ENCODE measurements around the gene LAMA4. TPM values are rescaled to one million over a fixed set of nuclear protein-coding genes. Genes with fewer than 3 reads are reported as not detected.

The LAMA4 gene
- total RNA-seq, 1 experiment from 2014 or later, result 11.9 TPM

DNA sequence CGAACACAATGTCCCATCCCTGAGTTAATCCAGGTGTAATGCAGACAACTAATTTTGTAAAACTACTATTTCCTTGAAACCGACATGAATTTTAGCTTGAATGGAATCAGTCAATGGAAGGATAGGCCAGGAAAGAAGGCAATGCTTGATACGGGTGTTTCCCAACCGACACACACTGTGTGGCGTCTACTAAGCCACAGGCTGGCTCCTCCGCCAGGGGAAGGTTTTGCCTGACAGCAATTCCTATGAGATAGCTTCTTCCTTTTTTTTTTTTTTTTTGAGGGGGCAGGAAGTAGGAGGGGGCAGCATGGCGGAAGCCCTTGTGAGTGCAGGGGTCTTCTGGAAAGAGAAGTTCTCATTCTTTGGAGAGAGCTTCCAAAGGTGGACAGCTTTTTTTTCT is 12.0 kb upstream of the LAMA4 start:
- no peaks in the 10 kb centered on the region for H3K27me3 ChIP-seq (ENCODE audit: control insufficient read depth, insufficient read depth, low read length)
- TF ChIP-seq POLR2AphosphoS5 (IDR thresholded peaks at IDR 0.05; ENCODE audit: low read depth, low read length), result no peak
- TF ChIP-seq, protein P1, sequence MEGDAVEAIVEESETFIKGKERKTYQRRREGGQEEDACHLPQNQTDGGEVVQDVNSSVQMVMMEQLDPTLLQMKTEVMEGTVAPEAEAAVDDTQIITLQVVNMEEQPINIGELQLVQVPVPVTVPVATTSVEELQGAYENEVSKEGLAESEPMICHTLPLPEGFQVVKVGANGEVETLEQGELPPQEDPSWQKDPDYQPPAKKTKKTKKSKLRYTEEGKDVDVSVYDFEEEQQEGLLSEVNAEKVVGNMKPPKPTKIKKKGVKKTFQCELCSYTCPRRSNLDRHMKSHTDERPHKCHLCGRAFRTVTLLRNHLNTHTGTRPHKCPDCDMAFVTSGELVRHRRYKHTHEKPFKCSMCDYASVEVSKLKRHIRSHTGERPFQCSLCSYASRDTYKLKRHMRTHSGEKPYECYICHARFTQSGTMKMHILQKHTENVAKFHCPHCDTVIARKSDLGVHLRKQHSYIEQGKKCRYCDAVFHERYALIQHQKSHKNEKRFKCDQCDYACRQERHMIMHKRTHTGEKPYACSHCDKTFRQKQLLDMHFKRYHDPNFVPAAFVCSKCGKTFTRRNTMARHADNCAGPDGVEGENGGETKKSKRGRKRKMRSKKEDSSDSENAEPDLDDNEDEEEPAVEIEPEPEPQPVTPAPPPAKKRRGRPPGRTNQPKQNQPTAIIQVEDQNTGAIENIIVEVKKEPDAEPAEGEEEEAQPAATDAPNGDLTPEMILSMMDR (IDR thresholded peaks at IDR 0.05), result no peak
- no peak for TF ChIP-seq TCF7L2 (IDR thresholded peaks at IDR 0.05; ENCODE audit: low read depth, low read length)
- TF ChIP-seq SIN3A (IDR thresholded peaks at IDR 0.05; ENCODE audit: borderline replicate concordance, insufficient read depth, low read depth, low read length), result no peak
- TF ChIP-seq, protein P2, sequence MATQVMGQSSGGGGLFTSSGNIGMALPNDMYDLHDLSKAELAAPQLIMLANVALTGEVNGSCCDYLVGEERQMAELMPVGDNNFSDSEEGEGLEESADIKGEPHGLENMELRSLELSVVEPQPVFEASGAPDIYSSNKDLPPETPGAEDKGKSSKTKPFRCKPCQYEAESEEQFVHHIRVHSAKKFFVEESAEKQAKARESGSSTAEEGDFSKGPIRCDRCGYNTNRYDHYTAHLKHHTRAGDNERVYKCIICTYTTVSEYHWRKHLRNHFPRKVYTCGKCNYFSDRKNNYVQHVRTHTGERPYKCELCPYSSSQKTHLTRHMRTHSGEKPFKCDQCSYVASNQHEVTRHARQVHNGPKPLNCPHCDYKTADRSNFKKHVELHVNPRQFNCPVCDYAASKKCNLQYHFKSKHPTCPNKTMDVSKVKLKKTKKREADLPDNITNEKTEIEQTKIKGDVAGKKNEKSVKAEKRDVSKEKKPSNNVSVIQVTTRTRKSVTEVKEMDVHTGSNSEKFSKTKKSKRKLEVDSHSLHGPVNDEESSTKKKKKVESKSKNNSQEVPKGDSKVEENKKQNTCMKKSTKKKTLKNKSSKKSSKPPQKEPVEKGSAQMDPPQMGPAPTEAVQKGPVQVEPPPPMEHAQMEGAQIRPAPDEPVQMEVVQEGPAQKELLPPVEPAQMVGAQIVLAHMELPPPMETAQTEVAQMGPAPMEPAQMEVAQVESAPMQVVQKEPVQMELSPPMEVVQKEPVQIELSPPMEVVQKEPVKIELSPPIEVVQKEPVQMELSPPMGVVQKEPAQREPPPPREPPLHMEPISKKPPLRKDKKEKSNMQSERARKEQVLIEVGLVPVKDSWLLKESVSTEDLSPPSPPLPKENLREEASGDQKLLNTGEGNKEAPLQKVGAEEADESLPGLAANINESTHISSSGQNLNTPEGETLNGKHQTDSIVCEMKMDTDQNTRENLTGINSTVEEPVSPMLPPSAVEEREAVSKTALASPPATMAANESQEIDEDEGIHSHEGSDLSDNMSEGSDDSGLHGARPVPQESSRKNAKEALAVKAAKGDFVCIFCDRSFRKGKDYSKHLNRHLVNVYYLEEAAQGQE (IDR thresholded peaks at IDR 0.05; ENCODE audit: insufficient read depth in 1 of 2, low read depth in 2 of 2, low read length in 1 of 2), result no peak
- BruUV-seq (replicated peaks), result no TSS peak
- DNase-seq (ENCODE audit: low read depth, low spot score), result no peak
- no peaks in the 10 kb centered on the region for H3K9me3 ChIP-seq (ENCODE audit: control insufficient read depth, insufficient read depth, low read depth, low read length)
- no peak overlapping the region for H3K27ac ChIP-seq (ENCODE audit: low read length)
- CTCF ChIA-PET, result no interaction called here
- H3K4me3 ChIP-seq (ENCODE audit: low read depth in 2 of 2, low read length in 2 of 2), result no peak overlapping the region
- intact Hi-C loops (cut with micrococcal nuclease; ENCODE audit: unreplicated experiment) (no loop called here), in situ Hi-C loops (cut with HindIII; ENCODE audit: low pct_unique_long_range_greater_than_20kb, low sequenced_read_pairs) (no loop called here)
- POLR2A ChIA-PET, result interaction anchor here (0.7 kb wide), 1 partner anchor 41 kb away, joined by 3 read pairs; no protein-coding TSS in a partner anchor
- no peaks in the 10 kb centered on the region for H3K4me1 ChIP-seq (ENCODE audit: control insufficient read depth, insufficient read depth, low read length)
- ATAC-seq, result no peak
- H3K36me3 ChIP-seq (ENCODE audit: control insufficient read depth, insufficient read depth, low read length), result no peaks in the 10 kb centered on the region

DNA sequence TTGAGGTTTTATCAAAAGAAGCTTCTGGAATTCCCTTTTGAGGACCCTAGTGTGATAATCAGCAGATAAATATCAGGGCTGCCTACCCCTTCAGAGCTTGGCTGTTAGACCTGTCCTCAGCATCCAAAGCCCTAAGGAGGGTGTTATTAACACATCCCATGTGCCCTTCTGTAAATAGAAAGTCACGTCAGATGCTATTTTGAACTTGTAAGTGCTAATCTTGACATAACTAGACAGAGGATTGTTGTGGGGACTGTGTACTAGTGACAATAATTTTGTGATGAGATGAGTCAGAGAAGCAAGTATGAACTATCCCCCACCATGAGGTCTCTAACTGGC is 4.9 kb upstream of the LAMA4 start:
- intact Hi-C loops (cut with micrococcal nuclease; ENCODE audit: unreplicated experiment) (no loop called here), in situ Hi-C loops (cut with HindIII; ENCODE audit: low pct_unique_long_range_greater_than_20kb, low sequenced_read_pairs) (no loop called here)
- H3K4me3 ChIP-seq (ENCODE audit: low read depth in 2 of 2, low read length in 2 of 2), result no peak overlapping the region
- POLR2A ChIA-PET, result no interaction called here
- H3K36me3 ChIP-seq (ENCODE audit: control insufficient read depth, insufficient read depth, low read length), result no peaks in the 10 kb centered on the region
- TF ChIP-seq, protein P2 (IDR thresholded peaks at IDR 0.05; ENCODE audit: insufficient read depth in 1 of 2, low read depth in 2 of 2, low read length in 1 of 2), result no peak
- TF ChIP-seq TCF7L2 (IDR thresholded peaks at IDR 0.05; ENCODE audit: low read depth, low read length), result no peak
- no peak for TF ChIP-seq SIN3A (IDR thresholded peaks at IDR 0.05; ENCODE audit: borderline replicate concordance, insufficient read depth, low read depth, low read length)
- TF ChIP-seq, protein P1 (IDR thresholded peaks at IDR 0.05), result no peak
- no peak for TF ChIP-seq POLR2AphosphoS5 (IDR thresholded peaks at IDR 0.05; ENCODE audit: low read depth, low read length)
- peaks cover 5% of the 10 kb centered on the region; the same call in 1 of the 2 replicates for H3K4me1 ChIP-seq (ENCODE audit: control insufficient read depth, insufficient read depth, low read length)
- H3K27me3 ChIP-seq (ENCODE audit: control insufficient read depth, insufficient read depth, low read length), result no peaks in the 10 kb centered on the region
- ATAC-seq (no peak), DNase-seq (ENCODE audit: low read depth, low spot score) (no peak)
- H3K27ac ChIP-seq (ENCODE audit: low read length), result no peak overlapping the region
- CTCF ChIA-PET, result no interaction called here
- H3K9me3 ChIP-seq (ENCODE audit: control insufficient read depth, insufficient read depth, low read depth, low read length), result no peaks in the 10 kb centered on the region
- BruUV-seq (replicated peaks), result no TSS peak

Measured in Panc1 (cell line).